HG02623 (cell line): ENCODE measurements around the gene PHB1.
A peak's percentile ranks its signal among the peaks of the same experiment; 100 is the strongest.

Experiments
- ATAC-seq: cut with Tn5 transposase; IDR thresholded peaks from one replicate; pipeline ENCODE4 v1.9.1; 2021; ENCODE audit warnings: moderate library complexity; ENCODE audit not compliant: unreplicated experiment

The PHB1 gene

DNA sequence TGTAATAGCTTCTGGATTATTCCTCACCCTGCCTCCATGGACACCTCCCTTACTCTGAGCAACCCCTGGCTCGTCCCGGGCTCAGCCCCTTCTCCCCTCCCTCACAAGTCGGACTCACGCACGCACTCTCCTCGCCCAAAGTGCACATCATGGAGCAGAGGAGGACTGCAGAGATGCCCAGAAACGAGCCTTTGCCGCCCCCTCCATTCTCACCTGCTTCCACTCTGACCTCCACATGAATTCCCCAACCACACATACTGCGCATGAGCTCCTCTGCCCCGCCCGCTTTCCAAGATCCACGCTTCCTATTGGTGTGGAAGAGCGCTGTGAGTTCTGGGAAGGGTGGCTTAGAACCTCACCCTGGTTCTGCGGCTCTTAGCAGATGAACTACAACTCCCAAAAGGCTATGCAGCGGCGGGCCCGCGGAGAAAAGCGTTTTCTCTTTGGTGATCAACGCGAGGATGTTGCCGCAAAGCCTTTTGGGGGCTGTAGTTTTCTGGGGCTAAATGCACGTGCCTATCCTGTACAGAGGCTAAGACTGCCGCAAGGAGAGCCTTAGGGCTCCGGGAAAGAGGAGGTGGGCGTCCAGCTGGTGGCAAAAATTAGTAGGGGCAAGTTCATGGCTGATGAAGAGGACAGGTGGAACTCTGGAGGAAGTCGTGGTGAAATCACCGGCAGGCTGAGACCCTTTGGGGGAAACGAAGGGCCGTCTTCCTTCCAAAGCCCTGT lies at the start of gene PHB1:
Gene PHB1, minus strand, starts transcription at position 261 of the 729 bp plus-strand sequence. CDS start 1,618 bp downstream, outside the sequence.
- peak; percentile 96 for ATAC-seq

DNA sequence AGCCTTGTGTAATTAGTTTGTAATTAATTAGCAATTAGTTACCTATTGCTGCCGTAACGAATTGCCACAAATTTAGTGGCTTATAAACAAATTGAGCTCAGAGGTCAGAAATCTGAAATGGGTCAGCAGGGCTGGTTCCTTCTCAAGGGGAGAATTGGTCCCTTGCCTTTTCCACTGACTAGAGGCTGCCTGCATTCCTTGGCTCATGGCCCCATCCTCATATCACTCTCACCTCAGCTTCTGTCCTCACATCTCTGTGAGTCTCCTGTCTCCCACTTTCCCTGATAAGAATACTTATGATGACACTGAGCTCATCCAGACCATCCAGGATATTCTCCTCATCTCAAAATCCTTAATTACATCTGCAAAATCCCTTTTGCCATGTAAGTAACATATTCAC lies 49.4 kb upstream of the PHB1 start:
- no peak for ATAC-seq

DNA sequence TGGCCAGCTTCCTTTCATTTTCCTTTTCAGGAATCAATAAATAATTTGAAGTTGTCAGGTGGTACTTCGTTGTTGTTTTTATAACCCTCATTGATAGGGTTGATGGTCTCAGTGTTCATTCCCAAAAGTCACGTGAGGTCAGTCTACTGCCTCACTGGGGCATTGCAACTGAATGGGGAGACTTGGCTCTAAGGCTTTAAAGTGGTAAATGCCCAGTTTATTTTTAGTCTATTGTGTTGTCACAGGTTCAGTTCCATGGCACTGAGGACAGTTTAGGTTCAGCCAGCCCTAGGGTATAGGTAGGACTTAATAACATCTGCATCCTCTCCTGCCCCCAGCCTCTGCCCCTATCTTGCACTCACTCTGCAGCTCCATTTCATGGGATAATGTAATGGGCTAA lies 46.9 kb upstream of the PHB1 start:
- no peak for ATAC-seq

DNA sequence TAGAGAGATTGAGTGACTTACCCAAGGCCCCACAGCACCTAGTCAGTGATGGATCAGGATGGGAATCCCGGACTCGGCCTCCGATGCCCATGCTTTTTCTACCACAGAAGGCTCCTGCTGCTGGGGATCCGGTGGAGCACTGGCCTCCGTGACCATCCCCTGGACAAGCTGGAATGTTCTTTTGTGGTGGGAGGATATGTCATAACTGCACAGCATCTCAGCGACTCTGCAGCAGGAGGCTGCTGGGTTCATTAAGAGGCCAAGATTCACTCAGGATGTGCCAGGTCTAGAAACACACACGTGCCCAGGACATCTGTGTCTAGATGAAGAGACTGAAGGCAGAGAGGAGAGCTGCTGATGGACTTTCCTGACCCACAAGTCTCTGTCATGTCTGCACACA lies 45.7 kb upstream of the PHB1 start:
- ATAC-seq = no peak

DNA sequence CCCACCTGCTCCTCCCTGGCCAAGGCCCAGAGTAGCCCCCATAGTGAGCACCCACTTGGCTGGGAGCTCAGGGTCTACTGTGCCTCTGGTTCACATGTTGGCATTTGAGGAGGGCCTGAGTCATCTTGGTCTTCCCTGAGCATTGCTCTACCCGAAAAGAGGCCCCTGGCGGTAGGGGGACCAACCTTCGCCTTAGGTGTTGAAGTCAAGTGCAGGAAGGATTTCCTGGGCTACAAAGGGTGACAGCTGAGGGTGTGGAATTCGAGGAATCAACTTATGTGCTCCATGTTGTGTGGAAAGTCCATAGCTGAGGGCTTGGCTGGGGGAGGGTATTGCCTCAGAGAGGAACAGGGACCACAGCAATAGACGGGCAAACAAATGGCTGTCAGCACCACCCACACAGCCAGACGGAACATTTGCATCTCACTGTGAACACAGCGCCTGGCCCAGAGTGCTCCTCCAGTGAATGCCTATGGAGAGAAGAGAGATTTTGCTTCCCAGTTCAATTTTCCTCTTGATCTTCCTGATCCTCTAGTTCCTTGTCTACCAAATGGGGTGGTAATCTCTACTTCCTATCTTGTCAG lies 44.8 kb upstream of the PHB1 start:
- ATAC-seq = no peak

DNA sequence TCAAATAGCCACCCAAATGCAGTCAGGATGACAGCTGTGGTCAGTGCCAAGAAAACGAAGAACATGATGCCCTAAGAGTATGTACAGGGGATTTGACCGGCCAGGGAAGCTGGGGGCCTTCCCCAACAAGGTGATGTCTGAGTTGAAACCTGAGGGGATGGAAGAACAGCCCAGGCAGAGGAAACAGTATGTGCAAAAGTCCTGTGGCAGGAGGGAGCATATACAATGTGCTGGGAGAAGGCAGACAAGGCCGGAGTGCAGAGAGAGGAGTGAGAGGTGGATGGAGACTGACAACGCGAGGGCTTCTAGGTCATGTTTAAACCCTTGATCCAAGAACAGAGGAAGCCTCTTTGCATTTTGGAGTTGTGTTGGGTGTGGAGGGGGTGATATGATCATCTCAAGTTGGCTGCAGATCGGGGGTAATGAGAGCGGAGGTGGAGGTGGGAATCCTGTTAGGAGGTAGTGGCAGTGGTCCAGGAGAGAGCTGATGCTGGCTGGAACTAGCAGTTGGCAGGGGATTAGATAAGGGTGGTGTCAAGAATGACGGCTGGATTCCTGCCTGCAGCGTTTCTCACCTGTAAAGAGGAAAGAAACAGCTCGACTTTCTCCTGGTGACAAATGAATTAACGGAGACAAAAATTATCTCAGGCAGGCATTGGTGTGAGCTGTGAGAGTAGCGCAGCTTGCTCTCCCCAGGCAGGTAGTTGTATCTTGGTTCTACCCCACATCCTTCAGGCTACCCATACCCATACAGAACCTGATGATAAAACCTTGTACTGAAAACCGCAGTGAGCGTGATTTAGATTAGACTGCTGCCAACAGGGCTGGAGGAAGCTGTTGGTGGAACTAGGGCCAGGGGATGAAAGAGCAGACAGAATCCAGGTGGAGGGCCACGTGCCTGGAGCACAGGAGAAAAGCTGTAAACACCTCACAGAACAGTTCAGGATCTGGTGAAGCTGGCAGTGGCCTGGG lies 43.2 kb upstream of the PHB1 start:
- no peak for ATAC-seq

DNA sequence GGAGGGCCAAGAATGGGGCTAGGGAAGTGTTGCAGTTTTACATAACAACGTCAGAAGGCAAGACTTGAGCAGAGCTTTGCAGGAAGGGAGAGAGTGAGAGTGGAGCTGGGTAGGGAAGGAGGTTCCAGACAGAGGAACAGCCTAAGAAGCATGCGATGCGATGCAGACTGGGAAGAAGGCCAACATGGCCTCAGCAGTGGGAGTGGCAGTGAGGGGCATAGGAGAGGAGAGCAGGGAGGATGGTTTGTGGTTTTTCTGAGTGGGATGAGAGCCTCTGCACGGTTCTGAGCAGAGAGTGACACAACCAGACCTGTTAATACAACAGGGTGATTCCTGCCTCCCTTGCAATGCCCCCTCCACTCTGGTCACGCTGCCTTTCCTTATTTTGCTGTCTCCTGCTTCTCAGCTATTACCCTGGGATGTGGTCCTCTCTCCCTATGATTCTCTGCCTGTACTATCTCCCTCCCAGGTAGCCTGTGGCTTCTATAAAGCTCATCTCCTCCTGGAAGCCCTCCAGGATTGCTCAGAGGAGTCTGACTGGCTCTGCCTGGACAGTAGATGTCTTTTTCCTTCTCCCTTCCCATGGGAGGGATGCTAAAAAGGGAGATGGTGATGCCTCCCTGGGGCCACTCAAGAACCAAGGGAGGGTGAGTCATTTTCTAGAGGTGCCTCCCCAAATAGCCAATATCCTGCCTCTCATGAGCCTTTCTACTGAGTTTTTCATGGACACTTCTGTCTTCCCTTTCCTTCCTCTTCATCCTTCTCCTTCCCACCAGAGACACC lies 41.7 kb upstream of the PHB1 start:
- no peak for ATAC-seq

DNA sequence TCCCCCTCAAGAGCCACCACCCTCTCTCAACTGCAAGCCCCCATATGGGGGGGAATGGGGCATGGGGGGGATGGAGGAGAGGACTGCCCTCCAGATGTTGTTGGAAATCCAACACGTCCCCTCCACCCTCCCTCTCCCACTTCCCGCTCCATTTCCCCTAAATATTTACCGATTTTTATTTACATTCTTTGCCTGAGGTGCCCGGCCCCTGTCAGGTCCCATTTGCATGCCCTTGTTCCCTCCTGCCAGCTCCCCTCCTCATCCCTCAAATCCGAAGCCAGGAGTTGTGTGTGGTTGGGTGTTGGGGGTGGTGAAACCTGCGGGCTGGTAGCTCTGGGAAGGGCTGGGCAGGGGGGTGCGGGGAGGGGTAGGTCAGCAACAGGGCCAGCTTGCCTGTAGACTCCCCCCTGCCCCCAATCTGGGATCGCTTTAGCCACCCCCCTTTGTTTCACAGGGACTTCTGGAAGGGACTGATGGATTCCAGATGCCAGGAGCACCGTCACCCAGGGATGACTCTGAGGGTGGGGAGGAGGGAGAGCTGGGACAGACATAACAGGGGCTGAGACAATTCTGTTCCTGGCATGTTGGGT lies 40.7 kb upstream of the PHB1 start:
- no peak for ATAC-seq

DNA sequence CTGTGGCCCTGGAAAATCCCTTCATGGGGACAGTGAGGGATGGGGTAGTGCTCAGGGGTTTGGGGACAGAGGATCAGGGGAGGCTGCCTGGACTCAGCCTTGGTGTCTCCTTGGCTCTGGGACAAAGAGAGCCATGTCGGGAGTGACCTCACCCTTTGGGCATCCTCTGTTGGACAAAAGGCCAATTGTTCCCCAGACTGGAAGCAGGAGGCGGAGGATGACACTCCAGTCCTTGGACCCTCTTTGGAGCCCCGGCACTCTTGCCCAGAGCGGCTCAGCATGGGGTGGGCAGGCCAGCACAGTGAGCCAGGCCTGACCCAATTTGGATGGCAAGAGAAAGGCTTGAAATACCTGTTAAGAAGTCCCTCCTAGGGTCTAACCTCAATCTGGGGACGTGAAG lies 39.4 kb upstream of the PHB1 start:
- no peak for ATAC-seq

DNA sequence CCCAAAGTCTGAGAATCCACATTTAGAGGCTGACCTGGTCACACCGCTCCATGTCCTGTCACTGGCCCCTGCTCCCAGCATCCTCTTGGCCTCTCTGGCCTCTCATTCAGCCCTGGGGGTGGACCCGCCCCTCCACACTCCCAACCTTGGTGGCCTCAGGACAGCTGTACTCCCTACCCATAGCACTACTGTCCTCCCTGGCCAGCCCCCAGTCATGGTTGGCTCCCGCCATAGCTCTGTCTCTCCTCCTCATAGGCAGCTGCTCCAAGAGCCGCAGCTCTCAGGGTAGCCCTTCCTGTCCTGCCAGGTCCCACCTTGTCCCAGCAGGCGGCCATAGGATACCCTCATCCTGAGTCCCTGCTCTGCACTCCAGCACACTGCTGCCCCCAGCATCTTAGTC lies 38.0 kb upstream of the PHB1 start:
- no peak for ATAC-seq

DNA sequence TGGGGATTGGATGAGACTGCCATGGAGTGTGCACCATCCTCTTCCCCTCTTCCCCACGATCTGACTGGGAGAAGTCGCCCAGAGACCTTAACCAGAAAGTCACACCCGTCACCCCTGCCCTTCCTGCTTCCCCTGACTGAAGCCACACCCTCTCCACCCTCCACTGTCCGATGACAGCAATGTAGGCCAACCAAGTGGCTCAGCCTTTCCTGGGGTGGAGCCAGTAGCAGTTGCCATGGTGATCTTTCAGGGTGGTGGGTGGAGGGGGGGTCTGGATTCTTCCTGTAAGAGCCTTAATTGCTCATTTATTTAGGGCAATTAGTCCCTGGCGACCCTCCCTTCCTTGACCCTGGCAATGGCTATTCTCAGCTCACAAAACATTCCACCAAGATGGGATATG lies 37.5 kb upstream of the PHB1 start:
- no peak for ATAC-seq

DNA sequence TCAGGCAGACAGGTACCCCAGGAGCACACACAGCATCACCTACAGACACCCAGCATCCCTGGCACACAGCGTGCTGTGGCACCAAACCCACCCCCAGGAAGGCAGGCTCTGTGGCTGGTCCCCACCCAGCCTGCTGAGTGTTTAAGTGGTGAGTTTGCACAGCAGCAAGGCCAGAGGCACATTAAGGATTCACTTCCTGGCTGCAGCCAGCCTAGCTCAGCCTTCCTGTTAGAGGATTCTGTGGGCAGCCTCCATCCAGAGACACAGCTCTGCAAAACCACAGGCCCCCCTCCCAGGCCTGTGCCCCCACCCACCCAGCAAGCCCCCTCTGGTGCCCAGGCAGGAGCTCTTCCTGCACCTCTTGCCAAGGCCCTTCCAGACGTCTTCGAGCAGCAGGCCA lies 36.1 kb upstream of the PHB1 start:
- ATAC-seq = no peak

DNA sequence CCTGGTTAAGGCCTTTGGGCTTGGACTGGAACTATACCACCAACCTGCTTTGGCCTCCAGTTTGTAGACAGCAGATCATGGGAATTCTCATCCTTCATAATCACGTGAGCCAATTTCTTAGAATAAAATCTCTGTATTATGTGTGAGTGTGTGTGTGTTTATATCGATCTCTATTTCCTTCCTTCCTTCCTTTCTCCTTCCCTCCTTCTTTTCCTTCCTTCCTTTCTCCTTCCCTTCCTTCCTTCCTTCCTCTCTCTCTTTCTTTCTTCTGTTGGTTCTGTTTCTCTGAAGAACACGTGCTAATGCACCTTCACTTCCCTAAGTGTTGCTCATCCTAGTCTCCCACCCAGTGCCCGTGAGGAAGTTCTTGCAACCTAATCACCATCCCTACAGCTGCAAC lies 35.5 kb upstream of the PHB1 start:
- no peak for ATAC-seq

DNA sequence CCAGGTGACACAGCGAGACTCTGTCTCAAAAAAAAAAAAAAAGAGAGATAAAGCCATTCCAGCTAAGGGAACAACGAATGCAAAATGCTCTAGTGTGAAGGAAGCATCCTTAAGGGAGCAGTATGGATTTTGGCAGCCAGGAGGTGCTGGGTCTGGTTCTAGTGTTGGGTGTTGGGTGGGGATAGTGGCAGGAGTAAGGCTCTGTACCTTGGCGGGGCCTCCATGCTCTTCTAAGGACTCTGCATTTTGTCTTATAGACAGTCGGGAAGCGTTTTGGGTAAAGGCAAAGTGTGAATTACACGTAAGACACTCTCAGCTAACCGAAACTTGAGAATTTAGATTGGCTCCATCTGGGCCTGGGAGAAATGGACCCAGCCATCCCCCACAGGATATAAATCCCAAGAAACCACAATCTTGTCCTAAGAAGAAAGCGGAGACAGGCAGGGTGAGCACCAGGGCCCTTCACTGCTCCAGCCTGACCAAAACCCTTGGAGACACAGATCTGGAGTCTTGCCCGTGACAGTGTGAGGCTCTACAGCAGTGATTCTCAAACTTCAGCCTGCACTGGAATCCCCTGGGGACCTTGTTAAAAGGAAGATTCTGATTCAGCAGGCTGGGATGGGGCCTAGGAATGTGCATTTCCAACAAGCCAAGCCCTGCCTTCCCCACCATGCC lies 33.1 kb upstream of the PHB1 start:
- no peak for ATAC-seq

DNA sequence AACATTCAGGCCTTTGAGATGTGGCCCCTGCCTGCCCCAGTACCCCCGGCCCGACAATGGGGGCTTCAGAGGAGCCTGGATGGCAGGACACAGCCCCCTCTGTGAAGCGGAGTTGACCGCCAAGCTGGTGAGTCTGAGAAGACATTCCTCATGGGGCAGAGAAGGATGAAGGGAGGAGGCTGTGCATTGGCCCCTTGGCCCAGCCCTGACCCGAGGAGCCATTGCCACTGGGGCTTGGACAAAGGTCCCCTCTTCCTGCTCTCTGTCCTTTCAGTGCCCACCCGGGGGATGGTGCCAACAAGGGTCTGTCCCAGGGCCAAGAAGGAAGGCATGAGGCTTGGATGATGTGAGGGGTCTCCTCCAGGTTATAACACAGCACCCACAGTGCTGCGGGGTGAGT lies 30.9 kb upstream of the PHB1 start:
- ATAC-seq = no peak

DNA sequence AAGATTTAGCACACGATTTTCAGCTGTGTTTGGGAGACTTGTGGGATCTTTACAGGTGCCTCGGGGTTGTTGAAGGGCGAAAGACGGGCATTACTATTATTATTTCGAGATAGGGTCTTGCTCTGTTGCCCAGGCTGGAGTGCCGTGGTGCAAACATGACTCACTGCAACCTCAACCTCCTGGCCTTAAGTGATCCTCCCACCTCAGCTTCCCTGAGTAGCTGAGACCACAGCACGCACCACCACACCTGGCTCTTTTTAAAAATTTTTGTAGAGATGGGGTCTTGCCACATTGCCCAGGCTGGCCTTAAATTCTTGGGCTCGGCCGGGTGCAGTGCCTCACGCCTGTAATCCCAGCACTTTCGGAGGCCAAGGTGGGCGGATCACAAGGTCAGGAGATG lies 29.7 kb upstream of the PHB1 start:
- ATAC-seq = no peak

DNA sequence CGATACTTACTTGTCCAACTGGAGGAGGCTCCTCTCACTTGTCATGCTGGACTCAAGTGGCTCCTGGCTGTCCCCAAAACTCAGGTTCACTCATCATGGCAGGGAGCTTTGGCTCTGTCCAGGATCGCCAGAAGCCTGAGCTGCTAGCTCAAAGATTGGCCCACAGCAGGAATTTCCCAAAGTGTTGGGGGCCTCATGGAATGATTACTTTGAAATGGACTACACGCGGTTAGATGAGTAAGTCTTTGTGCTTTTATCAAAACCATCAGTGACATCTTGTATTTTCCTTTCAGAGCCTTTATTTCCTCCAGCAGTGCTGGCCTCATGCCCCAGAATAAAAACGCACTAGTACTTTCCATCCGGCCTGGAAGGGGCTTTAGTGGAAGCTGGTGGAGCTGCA lies 29.2 kb upstream of the PHB1 start:
- no peak for ATAC-seq

DNA sequence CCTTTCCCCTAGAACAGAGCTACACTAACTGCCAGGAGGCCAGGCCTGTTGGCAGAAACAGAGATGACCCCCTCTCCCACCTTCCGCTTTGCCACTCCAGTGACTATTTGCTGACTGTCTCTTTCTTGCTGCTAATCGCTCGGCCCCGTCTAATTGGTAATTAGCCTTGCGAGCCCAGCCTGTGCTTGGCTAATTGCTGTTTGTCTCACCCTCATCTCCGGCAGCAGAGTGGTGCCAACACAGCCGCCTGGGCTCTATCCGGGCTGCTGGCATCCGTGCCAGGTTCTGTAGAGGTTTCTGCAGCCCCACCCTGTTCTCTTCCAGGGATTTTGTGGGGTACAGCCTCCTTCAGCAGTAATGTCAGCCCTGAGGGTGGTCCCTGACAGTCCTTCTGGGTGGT lies 27.4 kb upstream of the PHB1 start:
- ATAC-seq = no peak

DNA sequence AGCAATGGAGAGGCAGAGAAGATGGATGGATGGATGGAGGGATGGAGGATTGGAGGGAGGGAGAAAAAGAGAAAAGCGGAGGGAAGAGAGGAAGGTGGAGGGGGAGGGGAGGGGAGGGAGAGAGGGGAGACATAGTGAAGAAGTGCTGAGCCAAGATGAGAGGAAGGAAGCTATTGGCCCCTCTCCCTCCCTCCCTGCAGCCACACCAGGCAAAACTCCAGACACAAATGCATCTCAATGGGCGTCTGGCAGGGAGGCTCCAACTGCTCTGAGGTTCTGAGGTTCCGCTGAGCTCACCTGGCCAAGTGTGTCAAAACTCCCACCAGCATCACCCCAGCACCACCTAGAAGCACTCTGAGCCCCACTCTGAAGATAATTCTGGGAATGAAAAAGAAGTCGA lies 26.9 kb upstream of the PHB1 start:
- no peak for ATAC-seq

DNA sequence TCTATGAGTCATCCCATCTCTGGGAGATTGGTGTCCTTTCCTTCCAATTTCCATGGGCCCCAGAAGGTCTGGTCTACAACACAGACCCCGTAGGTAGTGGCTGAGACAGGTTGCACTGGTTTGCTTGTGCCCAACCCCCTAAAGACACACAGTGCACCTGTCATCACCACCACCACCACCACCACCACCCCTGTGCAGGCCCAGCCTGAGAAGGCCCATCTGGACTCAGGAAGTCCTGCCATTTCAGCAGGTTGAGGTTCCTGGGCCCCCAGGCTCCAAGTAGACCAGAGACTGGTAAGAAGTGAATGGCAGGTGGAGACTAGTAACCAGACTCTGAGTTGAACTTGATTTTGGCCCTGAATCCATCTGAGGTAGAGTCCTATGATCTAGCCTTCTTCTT lies 25.9 kb upstream of the PHB1 start:
- no peak for ATAC-seq
